Psoas muscle (tissue), 8 donors: ENCODE measurements around the gene ZMIZ1. TPM values are rescaled to one million over a fixed set of nuclear protein-coding genes. Genes with fewer than 3 reads are reported as not detected.

Experiments
- ATAC-seq, 4 donors: fragments of 200-7000 bp; cut with Tn5 transposase; one replicate each; pipeline ENCODE4 v1.9.1; 2020; ENCODE audit warnings: moderate library complexity in 3 of 4, mild to moderate bottlenecking in 2 of 4
- DNase-seq, 2 donors: peaks; one replicate each; pipeline ENCODE4 v3.0.0-alpha.2; 2020
- H3K27ac ChIP-seq: fragments of 200-600 bp; one replicate; pipeline ENCODE4 v1.8.0; 2022
- H3K27me3 ChIP-seq, 3 donors: fragments of 200-600 bp in 1 of 3; one replicate each; pipeline versions ENCODE4 v1.6.1 to v1.8.0; 2013 to 2022; ENCODE audit warnings: low read length in 2 of 3, mild to moderate bottlenecking in 2 of 3, moderate library complexity in 1 of 3; ENCODE audit not compliant: insufficient read depth in 3 of 3
- H3K36me3 ChIP-seq, 2 donors: fragments of 200-600 bp in 1 of 2; one replicate each; pipeline versions ENCODE4 v1.6.1 to v1.8.0; 2013 to 2022; ENCODE audit warnings: low read depth in 1 of 2, mild to moderate bottlenecking in 1 of 2, moderate library complexity in 1 of 2; ENCODE audit not compliant: insufficient read depth in 1 of 2
- H3K4me1 ChIP-seq: fragments of 200-600 bp; one replicate; pipeline ENCODE4 v1.8.0; 2022
- H3K4me3 ChIP-seq: fragments of 200-600 bp; one replicate; pipeline ENCODE4 v1.8.0; 2022; ENCODE audit warnings: mild to moderate bottlenecking
- H3K9me3 ChIP-seq: fragments of 200-600 bp; one replicate; pipeline ENCODE4 v1.8.0; 2022
- WGBS, 3 donors: extraction: QIAGEN DNeasy Blood & Tissue Kit; methylation state at CpG; one replicate each; pipeline versions ENCODE4 v1.1.6 to v1.1.7; 2013; 5-methylcytosine and 5-hydroxymethylcytosine counted together
- intact Hi-C, 2 donors: fragments of 100-400 bp; cut with DNase I; formaldehyde crosslinking; loops; one replicate each; pipeline versions ENCODE4 v1.11.0 to v1.14.2; 2022
- polyA plus RNA-seq, 3 donors: library from polyadenylated mRNA; stranded (reverse); fragments of 200-250 nt; gene quantifications; one replicate each; pipeline ENCODE4 v1.2.3, GENCODE V29; 2013
- total RNA-seq, 4 donors: library from RNA; stranded (reverse); fragmentation: NEBNext Ultra II Directional in 2 of 4; extraction: Animal tissue kit (Norgen Biotek cat#: 25700) in 2 of 4; gene quantifications; one replicate each; pipeline versions ENCODE4 v1.2.1 to v1.2.4, GENCODE V29; 2021 to 2023
- TF ChIP-seq, protein P1 (sequence below): fragments of 200-600 bp; IDR thresholded peaks from one replicate; pipeline ENCODE4 v1.8.0; 2022; ENCODE audit warnings: antibody characterized with exemption
- donor health status: healthy with polysubstance abuse.
- donor health status: DM: no; HTN: no; CAD: no; lungs with moderate emphysema.
- donor health status: Bipolar disorder and iron deficiency.
- donor health status: healthy.
- donor health status: DM: yes; HTN: yes; CAD: no.
- donor health status: DM: no; HTN: no; CAD: no.
- donor health status: DM: no; HTN: no; CAD: no.
- donor health status: DM: yes; HTN: yes; CAD: no.

Gene ZMIZ1
- total and polyA plus RNA-seq, 7 donors: 10.4 to 37.6 (median 30.0) TPM

DNA sequence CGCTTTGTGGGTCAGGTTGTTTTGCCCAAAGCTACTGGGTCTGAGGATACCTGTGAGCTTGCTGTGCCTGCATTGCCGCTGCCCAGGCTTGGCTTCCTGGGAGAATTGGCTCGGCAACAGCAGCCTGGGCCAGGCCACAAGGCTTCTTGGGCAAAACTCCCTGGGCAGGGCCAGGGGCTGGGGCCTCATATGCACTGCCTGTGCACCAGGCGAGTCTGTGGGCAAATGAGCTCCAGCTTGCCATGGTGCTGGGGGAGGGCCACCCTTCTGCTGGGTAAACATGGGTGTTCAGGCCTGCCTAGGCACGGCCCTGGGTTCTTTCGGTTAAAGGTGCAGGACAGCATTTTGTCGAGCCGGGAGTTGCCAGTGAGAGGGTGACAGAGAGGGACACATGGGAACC is 19.4 kb downstream of the ZMIZ1 start:
- ATAC-seq (peak in 3 of 4 donors; percentile 22 to 52 (median 33)), DNase-seq (no peak)
- intact Hi-C loops: no loop called here
- Histone ChIP-seq H3K4me1 (peaks cover 72% of the 10 kb centered on the region), H3K27ac (peak overlapping the region; percentile 36), H3K36me3 (no peaks in the 10 kb centered on the region), H3K4me3 (peak overlapping the region; percentile 15), H3K27me3 (no peaks in the 10 kb centered on the region), H3K9me3 (no peaks in the 10 kb centered on the region)
- WGBS, 3 donors: 37 to 54% (median 40%) methylated on average over 8 of the region's 8 CpGs
- TF ChIP-seq, protein P1, sequence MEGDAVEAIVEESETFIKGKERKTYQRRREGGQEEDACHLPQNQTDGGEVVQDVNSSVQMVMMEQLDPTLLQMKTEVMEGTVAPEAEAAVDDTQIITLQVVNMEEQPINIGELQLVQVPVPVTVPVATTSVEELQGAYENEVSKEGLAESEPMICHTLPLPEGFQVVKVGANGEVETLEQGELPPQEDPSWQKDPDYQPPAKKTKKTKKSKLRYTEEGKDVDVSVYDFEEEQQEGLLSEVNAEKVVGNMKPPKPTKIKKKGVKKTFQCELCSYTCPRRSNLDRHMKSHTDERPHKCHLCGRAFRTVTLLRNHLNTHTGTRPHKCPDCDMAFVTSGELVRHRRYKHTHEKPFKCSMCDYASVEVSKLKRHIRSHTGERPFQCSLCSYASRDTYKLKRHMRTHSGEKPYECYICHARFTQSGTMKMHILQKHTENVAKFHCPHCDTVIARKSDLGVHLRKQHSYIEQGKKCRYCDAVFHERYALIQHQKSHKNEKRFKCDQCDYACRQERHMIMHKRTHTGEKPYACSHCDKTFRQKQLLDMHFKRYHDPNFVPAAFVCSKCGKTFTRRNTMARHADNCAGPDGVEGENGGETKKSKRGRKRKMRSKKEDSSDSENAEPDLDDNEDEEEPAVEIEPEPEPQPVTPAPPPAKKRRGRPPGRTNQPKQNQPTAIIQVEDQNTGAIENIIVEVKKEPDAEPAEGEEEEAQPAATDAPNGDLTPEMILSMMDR: no peak

DNA sequence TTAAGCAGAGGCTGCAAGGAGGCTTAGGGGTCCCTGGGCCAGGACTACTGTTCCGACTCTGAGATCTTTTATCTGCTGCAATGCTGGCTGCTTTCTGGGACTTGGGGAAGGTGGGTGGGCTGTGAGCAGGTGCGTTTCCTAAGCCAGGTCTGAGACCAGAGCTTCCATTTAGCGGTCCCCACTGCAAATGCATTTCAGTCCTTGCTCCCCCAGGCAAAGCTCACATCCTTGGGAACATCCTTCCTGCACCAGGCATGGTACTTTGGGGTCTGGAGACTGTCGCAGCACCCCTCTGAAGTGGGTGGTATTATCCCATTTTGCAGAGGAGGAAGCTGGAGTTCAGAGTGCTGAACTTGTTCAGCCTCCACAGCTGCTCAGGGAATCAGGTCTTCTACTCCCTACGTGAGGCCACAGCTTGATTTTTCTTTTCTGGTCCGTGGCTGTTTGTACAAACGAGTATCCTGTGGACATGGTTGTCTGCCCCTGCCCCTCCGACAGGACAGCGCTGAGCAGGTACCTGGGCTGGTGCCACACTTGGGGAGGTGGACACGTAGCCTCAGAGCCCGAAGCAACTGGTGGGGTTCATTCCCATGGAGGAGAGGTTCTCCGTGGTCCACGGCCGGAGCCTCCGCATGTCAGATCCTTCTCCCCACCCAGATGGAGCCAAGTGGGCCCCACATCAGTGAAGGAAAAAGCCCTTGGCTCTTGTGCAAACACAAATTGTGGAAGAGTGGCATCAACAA is 20.0 kb downstream of the ZMIZ1 start:
- ATAC-seq: no peak
- no peak for DNase-seq
- no peak overlapping the region for H3K4me3 ChIP-seq
- H3K36me3 ChIP-seq: no peaks in the 10 kb centered on the region
- TF ChIP-seq, protein P1: no peak
- H3K4me1 ChIP-seq: peaks cover 71% of the 10 kb centered on the region
- WGBS, 3 donors: 88 to 91% (median 91%) methylated on average over 15 of the region's 15 CpGs
- intact Hi-C loops: no loop called here
- H3K27me3 ChIP-seq: no peaks in the 10 kb centered on the region
- no peaks in the 10 kb centered on the region for H3K9me3 ChIP-seq
- no peak overlapping the region for H3K27ac ChIP-seq

DNA sequence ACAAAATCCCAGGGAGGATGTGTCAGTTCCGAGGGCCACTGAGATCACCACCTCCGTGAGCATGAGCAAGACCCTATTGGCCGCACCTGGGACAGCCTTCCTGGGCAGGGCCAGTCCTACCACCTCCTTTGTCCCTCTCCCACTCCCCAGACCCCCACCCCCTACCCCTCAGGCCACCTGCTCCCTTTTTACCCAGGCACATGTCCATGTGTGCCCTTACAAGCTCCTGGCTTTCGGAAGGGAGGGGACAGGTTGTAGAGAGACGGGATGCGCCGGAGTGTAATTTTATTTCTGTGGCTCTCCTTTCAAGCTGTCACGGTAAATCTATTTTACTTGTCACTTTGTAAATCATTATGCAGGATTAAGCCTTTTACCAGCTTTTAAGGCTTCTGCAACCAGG is 20.9 kb downstream of the ZMIZ1 start:
- 82 to 95% (median 82%) methylated on average over 8 of the region's 8 CpGs for WGBS, 3 donors

DNA sequence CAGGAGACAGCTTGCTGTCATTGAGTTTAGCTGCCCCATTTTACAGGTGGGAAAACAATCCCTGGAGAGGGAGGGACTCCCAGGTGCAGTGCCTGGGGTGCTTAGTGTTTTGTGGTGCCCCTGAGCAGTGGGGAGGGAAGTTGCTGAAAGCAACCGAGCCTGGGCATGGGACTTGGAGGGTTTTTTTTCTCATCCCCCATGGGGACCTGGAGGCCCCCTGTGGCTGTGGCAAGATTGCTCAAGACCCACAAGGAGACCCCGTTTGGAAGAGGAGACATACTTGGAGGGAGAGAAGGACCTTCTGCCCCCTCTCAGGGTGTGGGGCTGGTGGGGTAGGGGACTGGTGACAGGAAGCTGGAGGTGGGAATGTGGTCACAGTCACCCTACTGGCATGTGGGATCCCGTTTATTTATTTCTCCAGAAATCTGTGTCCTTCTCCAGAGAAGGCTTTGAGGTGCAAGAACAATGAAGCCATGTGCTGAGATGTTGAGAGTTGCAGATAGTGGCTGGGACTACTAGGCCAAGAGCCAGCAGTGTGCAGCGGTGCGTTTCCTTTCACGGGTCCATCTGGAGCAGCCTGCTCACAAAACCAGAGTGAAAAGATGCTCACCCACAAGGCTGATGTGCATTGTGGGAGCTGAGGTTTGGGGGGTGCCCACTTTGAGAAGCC is 21.5 kb downstream of the ZMIZ1 start:
- intact Hi-C loops: no loop called here
- no peak for DNase-seq
- TF ChIP-seq, protein P1: no peak
- no peak for ATAC-seq
- Histone ChIP-seq H3K4me1 (peaks cover 71% of the 10 kb centered on the region), H3K4me3 (no peak overlapping the region), H3K27ac (no peak overlapping the region), H3K9me3 (no peaks in the 10 kb centered on the region), H3K27me3 (no peaks in the 10 kb centered on the region), H3K36me3 (no peaks in the 10 kb centered on the region)
- WGBS, 3 donors: 41 to 50% (median 43%) methylated on average over 6 of the region's 6 CpGs

More for the DNA sequence above, 20.9 kb downstream of the ZMIZ1 start:
- TF ChIP-seq, protein P1: no peak
- intact Hi-C loops: no loop called here
- no peak overlapping the region for H3K27ac ChIP-seq
- DNase-seq: no peak
- peaks cover 71% of the 10 kb centered on the region for H3K4me1 ChIP-seq
- H3K9me3 ChIP-seq: no peaks in the 10 kb centered on the region
- H3K36me3 ChIP-seq: no peaks in the 10 kb centered on the region
- no peaks in the 10 kb centered on the region for H3K27me3 ChIP-seq
- no peak for ATAC-seq
- H3K4me3 ChIP-seq: no peak overlapping the region
